SK-N-SH treated with all-trans-retinoic acid at 6 μM for 48 hours (cell line): ENCODE data around the gene AVPR1B.
A peak's percentile ranks its signal among the peaks of the same experiment; 100 is the strongest.

Experiments
- ATAC-seq: fragments of 200-7000 bp; cut with Tn5 transposase; 3 replicates; pipeline ENCODE4 v1.9.1; 2020; ENCODE audit warnings: mild to moderate bottlenecking, moderate library complexity
- ARNTL ChIP-seq: fragments of 450-650 bp; formaldehyde crosslinking; IDR thresholded peaks from 2 replicates; pipeline ENCODE4 v1.5.0; 2020; ENCODE audit warnings: low read depth, mild to moderate bottlenecking, moderate library complexity, borderline replicate concordance
- BACH2 ChIP-seq: fragments of 250-450 bp; sonication (Bioruptor Pico); IDR thresholded peaks from 2 replicates; pipeline ENCODE4 v1.9.0; 2021; ENCODE audit warnings: mild to moderate bottlenecking, borderline replicate concordance
- CSDC2 ChIP-seq: fragments of 250-450 bp; sonication (Bioruptor Pico); IDR thresholded peaks from 2 replicates; pipeline ENCODE4 v1.5.0; 2020; ENCODE audit warnings: mild to moderate bottlenecking, moderate library complexity
- GLIS3 ChIP-seq: fragments of 250-450 bp; sonication (Bioruptor Pico); IDR thresholded peaks from 2 replicates; pipeline ENCODE4 v1.5.0; 2020; ENCODE audit warnings: mild to moderate bottlenecking, moderate library complexity
- ISL1 ChIP-seq: fragments of 250-450 bp; sonication (Bioruptor Pico); IDR thresholded peaks from 2 replicates; pipeline ENCODE4 v2.1.2; 2022; ENCODE audit warnings: mild to moderate bottlenecking, moderate library complexity
- OSR1 ChIP-seq: fragments of 250-450 bp; sonication (Bioruptor Pico); IDR thresholded peaks from 2 replicates; pipeline ENCODE4 v1.8.0; 2022; ENCODE audit warnings: moderate library complexity, mild to moderate bottlenecking, inconsistent platforms
- PPARA ChIP-seq: fragments of 250-450 bp; sonication (Bioruptor Pico); IDR thresholded peaks from 2 replicates; pipeline ENCODE4 v1.5.0; 2020; ENCODE audit warnings: mild to moderate bottlenecking, borderline replicate concordance
- SNAI2 ChIP-seq: fragments of 250-450 bp; sonication (Bioruptor Pico); IDR thresholded peaks from 2 replicates; pipeline ENCODE4 v1.5.0; 2020; ENCODE audit warnings: mild to moderate bottlenecking, moderate library complexity
- TCF4 ChIP-seq: fragments of 250-450 bp; sonication (Bioruptor Pico); IDR thresholded peaks from 2 replicates; pipeline ENCODE4 v1.8.0; 2021; ENCODE audit warnings: mild to moderate bottlenecking, moderate library complexity, borderline replicate concordance
- TOX ChIP-seq: fragments of 250-450 bp; sonication (Bioruptor Pico); IDR thresholded peaks from 2 replicates; pipeline ENCODE4 v1.8.0; 2021; ENCODE audit warnings: mild to moderate bottlenecking, moderate library complexity, borderline replicate concordance
- ZFP30 ChIP-seq: fragments of 450-650 bp; formaldehyde crosslinking; IDR thresholded peaks from 2 replicates; pipeline ENCODE4 v1.5.0; 2022; ENCODE audit warnings: mild to moderate bottlenecking, moderate library complexity
- ZNF565 ChIP-seq: fragments of 450-650 bp; formaldehyde crosslinking; conservative IDR thresholded peaks from 2 replicates; pipeline ENCODE4 v1.5.0; 2020; ENCODE audit warnings: low read depth, mild to moderate bottlenecking, moderate library complexity
- TF ChIP-seq, protein P1 (sequence below): fragments of 250-450 bp; sonication (Bioruptor Pico); IDR thresholded peaks from 2 replicates; pipeline ENCODE4 v1.8.0; 2021; ENCODE audit warnings: low read depth, mild to moderate bottlenecking, moderate library complexity, borderline replicate concordance
- TF ChIP-seq, protein P2 (sequence below): fragments of 250-450 bp; sonication (Bioruptor Pico); IDR thresholded peaks from 2 replicates; pipeline ENCODE4 v1.5.1; 2020; ENCODE audit warnings: low read depth, mild to moderate bottlenecking, moderate library complexity
- TF ChIP-seq, protein P3 (sequence below): fragments of 250-450 bp; sonication (Bioruptor Pico); IDR thresholded peaks from 2 replicates; pipeline ENCODE4 v1.8.0; 2020; ENCODE audit warnings: mild to moderate bottlenecking, moderate library complexity, borderline replicate concordance
- TF ChIP-seq, protein P4 (sequence below): fragments of 250-450 bp; sonication (Bioruptor Pico); IDR thresholded peaks from 2 replicates; pipeline ENCODE4 v1.5.1; 2021; ENCODE audit warnings: mild to moderate bottlenecking, moderate library complexity
- TF ChIP-seq, protein P5 (sequence below): fragments of 250-450 bp; sonication (Bioruptor Pico); IDR thresholded peaks from 2 replicates; pipeline ENCODE4 v1.5.0; 2020; ENCODE audit warnings: mild to moderate bottlenecking, moderate library complexity

AVPR1B gene

GRCh38 chr1:206106328-206107167 lies 10.6 kb downstream of the AVPR1B start:
- no peak for TF ChIP-seq OSR1 (CRISPR knock-in tag)
- TF ChIP-seq SNAI2 (CRISPR knock-in tag) = no peak
- TF ChIP-seq GLIS3 (CRISPR knock-in tag) = no peak
- TF ChIP-seq, protein P1, sequence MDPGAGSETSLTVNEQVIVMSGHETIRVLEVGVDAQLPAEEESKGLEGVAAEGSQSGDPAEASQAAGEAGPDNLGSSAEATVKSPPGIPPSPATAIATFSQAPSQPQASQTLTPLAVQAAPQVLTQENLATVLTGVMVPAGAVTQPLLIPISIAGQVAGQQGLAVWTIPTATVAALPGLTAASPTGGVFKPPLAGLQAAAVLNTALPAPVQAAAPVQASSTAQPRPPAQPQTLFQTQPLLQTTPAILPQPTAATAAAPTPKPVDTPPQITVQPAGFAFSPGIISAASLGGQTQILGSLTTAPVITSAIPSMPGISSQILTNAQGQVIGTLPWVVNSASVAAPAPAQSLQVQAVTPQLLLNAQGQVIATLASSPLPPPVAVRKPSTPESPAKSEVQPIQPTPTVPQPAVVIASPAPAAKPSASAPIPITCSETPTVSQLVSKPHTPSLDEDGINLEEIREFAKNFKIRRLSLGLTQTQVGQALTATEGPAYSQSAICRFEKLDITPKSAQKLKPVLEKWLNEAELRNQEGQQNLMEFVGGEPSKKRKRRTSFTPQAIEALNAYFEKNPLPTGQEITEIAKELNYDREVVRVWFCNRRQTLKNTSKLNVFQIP = no peak
- no peak for TF ChIP-seq ZFP30 (CRISPR knock-in tag)
- no peak for TF ChIP-seq ISL1 (CRISPR knock-in tag)
- TF ChIP-seq, protein P2, sequence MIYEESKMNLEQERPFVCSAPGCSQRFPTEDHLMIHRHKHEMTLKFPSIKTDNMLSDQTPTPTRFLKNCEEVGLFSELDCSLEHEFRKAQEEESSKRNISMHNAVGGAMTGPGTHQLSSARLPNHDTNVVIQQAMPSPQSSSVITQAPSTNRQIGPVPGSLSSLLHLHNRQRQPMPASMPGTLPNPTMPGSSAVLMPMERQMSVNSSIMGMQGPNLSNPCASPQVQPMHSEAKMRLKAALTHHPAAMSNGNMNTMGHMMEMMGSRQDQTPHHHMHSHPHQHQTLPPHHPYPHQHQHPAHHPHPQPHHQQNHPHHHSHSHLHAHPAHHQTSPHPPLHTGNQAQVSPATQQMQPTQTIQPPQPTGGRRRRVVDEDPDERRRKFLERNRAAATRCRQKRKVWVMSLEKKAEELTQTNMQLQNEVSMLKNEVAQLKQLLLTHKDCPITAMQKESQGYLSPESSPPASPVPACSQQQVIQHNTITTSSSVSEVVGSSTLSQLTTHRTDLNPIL (CRISPR knock-in tag) = no peak
- no peak for TF ChIP-seq PPARA (CRISPR knock-in tag)
- no peak for TF ChIP-seq BACH2 (CRISPR knock-in tag)
- TF ChIP-seq, protein P3, sequence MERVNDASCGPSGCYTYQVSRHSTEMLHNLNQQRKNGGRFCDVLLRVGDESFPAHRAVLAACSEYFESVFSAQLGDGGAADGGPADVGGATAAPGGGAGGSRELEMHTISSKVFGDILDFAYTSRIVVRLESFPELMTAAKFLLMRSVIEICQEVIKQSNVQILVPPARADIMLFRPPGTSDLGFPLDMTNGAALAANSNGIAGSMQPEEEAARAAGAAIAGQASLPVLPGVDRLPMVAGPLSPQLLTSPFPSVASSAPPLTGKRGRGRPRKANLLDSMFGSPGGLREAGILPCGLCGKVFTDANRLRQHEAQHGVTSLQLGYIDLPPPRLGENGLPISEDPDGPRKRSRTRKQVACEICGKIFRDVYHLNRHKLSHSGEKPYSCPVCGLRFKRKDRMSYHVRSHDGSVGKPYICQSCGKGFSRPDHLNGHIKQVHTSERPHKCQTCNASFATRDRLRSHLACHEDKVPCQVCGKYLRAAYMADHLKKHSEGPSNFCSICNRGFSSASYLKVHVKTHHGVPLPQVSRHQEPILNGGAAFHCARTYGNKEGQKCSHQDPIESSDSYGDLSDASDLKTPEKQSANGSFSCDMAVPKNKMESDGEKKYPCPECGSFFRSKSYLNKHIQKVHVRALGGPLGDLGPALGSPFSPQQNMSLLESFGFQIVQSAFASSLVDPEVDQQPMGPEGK (CRISPR knock-in tag) = no peak
- TF ChIP-seq ARNTL (CRISPR knock-in tag) = no peak
- TF ChIP-seq ZNF565 = no peak
- TF ChIP-seq, protein P4, sequence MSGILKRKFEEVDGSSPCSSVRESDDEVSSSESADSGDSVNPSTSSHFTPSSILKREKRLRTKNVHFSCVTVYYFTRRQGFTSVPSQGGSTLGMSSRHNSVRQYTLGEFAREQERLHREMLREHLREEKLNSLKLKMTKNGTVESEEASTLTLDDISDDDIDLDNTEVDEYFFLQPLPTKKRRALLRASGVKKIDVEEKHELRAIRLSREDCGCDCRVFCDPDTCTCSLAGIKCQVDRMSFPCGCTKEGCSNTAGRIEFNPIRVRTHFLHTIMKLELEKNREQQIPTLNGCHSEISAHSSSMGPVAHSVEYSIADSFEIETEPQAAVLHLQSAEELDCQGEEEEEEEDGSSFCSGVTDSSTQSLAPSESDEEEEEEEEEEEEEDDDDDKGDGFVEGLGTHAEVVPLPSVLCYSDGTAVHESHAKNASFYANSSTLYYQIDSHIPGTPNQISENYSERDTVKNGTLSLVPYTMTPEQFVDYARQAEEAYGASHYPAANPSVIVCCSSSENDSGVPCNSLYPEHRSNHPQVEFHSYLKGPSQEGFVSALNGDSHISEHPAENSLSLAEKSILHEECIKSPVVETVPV (CRISPR knock-in tag) = no peak

DNA sequence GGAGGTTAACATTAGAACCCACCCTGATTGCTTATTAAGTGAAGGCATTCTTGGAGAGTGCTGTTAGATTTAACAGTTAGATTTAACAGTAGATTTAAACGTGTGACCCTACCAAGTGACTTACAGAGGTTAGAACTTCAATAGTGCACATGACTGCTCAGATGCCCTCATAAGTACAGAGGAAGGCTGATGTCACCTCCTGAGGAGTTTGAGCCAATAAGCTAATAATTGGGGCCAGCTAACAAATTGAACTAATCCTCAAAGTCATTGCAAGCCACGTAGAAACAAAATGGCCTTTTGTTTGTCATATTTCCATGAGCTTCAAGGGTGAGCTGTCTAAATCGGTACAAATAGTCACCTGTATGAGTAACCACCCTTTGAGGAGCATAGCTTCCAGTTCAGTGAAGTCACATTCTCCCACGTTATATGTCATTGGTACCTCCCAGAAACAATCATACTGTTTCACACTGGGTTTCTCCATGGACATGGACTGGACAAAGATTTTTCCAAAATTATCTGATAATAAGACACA lies 11.7 kb downstream of the AVPR1B start:
- ATAC-seq = no peak; the same call in 2 of the 3 replicates
- TF ChIP-seq CSDC2 (CRISPR knock-in tag) = no peak
- no peak for TF ChIP-seq TOX (CRISPR knock-in tag)
- TF ChIP-seq TCF4 (CRISPR knock-in tag) = no peak
- TF ChIP-seq BACH2 (CRISPR knock-in tag) = no peak

More at GRCh38 chr1:206106328-206107167, 10.6 kb downstream of the AVPR1B start:
- peak; percentile 92 for ATAC-seq

- no peak for ATAC-seq
- no peak for TF ChIP-seq OSR1 (CRISPR knock-in tag)
- TF ChIP-seq, protein P5, sequence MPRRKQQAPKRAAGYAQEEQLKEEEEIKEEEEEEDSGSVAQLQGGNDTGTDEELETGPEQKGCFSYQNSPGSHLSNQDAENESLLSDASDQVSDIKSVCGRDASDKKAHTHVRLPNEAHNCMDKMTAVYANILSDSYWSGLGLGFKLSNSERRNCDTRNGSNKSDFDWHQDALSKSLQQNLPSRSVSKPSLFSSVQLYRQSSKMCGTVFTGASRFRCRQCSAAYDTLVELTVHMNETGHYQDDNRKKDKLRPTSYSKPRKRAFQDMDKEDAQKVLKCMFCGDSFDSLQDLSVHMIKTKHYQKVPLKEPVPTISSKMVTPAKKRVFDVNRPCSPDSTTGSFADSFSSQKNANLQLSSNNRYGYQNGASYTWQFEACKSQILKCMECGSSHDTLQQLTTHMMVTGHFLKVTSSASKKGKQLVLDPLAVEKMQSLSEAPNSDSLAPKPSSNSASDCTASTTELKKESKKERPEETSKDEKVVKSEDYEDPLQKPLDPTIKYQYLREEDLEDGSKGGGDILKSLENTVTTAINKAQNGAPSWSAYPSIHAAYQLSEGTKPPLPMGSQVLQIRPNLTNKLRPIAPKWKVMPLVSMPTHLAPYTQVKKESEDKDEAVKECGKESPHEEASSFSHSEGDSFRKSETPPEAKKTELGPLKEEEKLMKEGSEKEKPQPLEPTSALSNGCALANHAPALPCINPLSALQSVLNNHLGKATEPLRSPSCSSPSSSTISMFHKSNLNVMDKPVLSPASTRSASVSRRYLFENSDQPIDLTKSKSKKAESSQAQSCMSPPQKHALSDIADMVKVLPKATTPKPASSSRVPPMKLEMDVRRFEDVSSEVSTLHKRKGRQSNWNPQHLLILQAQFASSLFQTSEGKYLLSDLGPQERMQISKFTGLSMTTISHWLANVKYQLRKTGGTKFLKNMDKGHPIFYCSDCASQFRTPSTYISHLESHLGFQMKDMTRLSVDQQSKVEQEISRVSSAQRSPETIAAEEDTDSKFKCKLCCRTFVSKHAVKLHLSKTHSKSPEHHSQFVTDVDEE = no peak
- TF ChIP-seq, all 23 proteins: peak for 0
Measured at GRCh38 chr1:206103979-206104378, 13.2 kb downstream of the AVPR1B start.
